K562 (cell line): ENCODE results near the gene ZNF506. TPM values are rescaled to one million over a fixed set of nuclear protein-coding genes. Genes with fewer than 3 reads are reported as not detected.

Experiments
- CBX5 ChIP-seq: IDR thresholded peaks from 2 replicates; pipeline ENCODE4 v1.6.1; 2014; ENCODE audit warnings: low read depth, borderline replicate concordance
- CHAMP1 ChIP-seq: fragments of 450-650 bp; IDR thresholded peaks from 2 replicates; pipeline ENCODE4 v1.6.1; 2016; ENCODE audit warnings: mild to moderate bottlenecking
- CHD4 ChIP-seq: fragments of 200-600 bp; sonication (generic); IDR thresholded peaks from 3 replicates; pipeline ENCODE4 v1.6.1; 2012; ENCODE audit warnings: low read depth, mild to moderate bottlenecking, mixed read lengths, low read length, inconsistent platforms; ENCODE audit not compliant: insufficient read depth, insufficient replicate concordance, poor library complexity, severe bottlenecking
- CXXC5 ChIP-seq: fragments of 250-450 bp; sonication (Bioruptor Pico); IDR thresholded peaks from 2 replicates; pipeline ENCODE4 v1.8.0; 2022; ENCODE audit warnings: inconsistent platforms, mild to moderate bottlenecking, moderate library complexity
- FOXO4 ChIP-seq: fragments of 450-650 bp; formaldehyde crosslinking; IDR thresholded peaks from 2 replicates; pipeline ENCODE4 v1.4.0; 2020; ENCODE audit warnings: mild to moderate bottlenecking, moderate library complexity
- RERE ChIP-seq: sonication (generic); formaldehyde crosslinking; IDR thresholded peaks from 2 replicates; pipeline ENCODE4 v1.8.0; 2023; ENCODE audit warnings: missing genetic modification reagents, mild to moderate bottlenecking, borderline replicate concordance
- THRA ChIP-seq: fragments of 450-650 bp; IDR thresholded peaks from 2 replicates; pipeline ENCODE4 v1.6.1; 2017; ENCODE audit warnings: mild to moderate bottlenecking, moderate library complexity
- ZKSCAN1 ChIP-seq: fragments of 150-350 bp; IDR thresholded peaks from 2 replicates; pipeline ENCODE4 v1.6.1; 2016; ENCODE audit warnings: low read depth, low read length
- ZNF146 ChIP-seq: IDR thresholded peaks from one replicate; pipeline ENCODE4 v1.6.1; 2018; ENCODE audit warnings: missing compliant biosample characterization; ENCODE audit not compliant: unreplicated experiment
- ZNF444 ChIP-seq: fragments of 250-450 bp; sonication (Bioruptor Pico); IDR thresholded peaks from 2 replicates; pipeline ENCODE4 v1.4.0; 2020; ENCODE audit warnings: mild to moderate bottlenecking, moderate library complexity
- polyA plus RNA-seq, 8 experiments: library from polyadenylated mRNA; depleted of rRNA in 4 of 8; stranded (reverse) in 5 of 8; unstranded in 3 of 8; fragments of >200 nt; fragmentation: Nextera tagmentation in 2 of 8; fragmentation: Illumina TruSeq in 1 of 8; extraction: Ambion mirVana in 2 of 8; extraction: Trizol in 1 of 8; gene quantifications; 2 replicates each; pipeline versions ENCODE4 v1.2.1 to v1.2.3, GENCODE V29; 2011 to 2014; ENCODE audit warnings: inconsistent platforms in 1 of 8, missing spikeins in 1 of 8
- total RNA-seq, 7 experiments: library from RNA; depleted of rRNA in 6 of 7; stranded (reverse); fragments of >200 nt in 6 of 7; fragmentation: Illumina TruSeq in 2 of 7; extraction: Trizol in 2 of 7; gene quantifications; 2 replicates each; pipeline versions ENCODE4 v1.2.1 to v1.2.3, GENCODE V29; 2011 to 2021; ENCODE audit warnings: low replicate concordance in 1 of 7

ZNF506 gene
- total and polyA plus RNA-seq, 9 of the 15 experiments (the other 6 are each of a cell fraction or from before 2014, with no cell fraction given) = 0.03 to 0.44 (median 0.14) TPM; not detected in 2

GRCh38 chr19:19776206-19777008, 45.1 kb downstream of the ZNF506 start (continued):
- TF ChIP-seq ZNF146 (CRISPR knock-in tag) = no peak
- peak; percentile 36; the same call in 1 of the 2 replicates for TF ChIP-seq ZKSCAN1
- 0 out of 2 replicates have a peak, but pooled peaks have one; percentile 15 for TF ChIP-seq CBX5
- TF ChIP-seq CXXC5 (CRISPR knock-in tag) = peak; percentile 97
- no peak for TF ChIP-seq CHAMP1
- TF ChIP-seq RERE = no peak
- no peak for TF ChIP-seq THRA
- no peak for TF ChIP-seq CHD4
- no peak for TF ChIP-seq ZNF444 (CRISPR knock-in tag)
- no peak for TF ChIP-seq FOXO4 (CRISPR knock-in tag)
